ENCODE data around the gene ADGRE3.

Gene ADGRE3

DNA sequence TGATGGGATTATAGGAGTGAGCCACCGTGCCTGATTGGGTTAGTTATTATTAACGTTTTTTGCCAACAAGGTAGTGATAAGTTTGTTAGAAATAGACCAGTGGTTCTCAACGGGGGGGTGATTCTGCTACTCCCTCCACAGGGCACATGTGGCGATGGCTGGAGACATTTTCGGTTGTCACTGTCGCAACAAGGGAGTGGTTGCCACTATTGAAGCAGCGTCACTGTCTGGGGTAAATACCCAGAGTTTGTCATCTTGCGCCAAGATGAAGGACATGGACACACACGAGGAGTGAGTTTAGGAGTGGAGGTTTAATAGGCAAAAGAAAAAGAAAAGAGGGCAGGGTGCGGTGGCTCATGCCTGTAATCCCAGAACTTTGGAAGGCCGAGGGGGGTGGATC lies 18.9 kb downstream of the ADGRE3 start:
- Histone ChIP-seq H3K4me2 (no peak overlapping the region), H3K4me3 (IDR thresholded peaks at IDR 0.05; ENCODE audit: insufficient read depth, low read depth, low read length) (no peak overlapping the region), H3K27ac (no peak overlapping the region), H3K79me2 (ENCODE audit: insufficient read depth, low read depth) (no peaks in the 10 kb centered on the region), H3K4me1 (ENCODE audit: low read depth, poor library complexity, severe bottlenecking) (no peaks in the 10 kb centered on the region), H4K20me1 (ENCODE audit: insufficient read depth) (no peaks in the 10 kb centered on the region), H3K9ac (no peak overlapping the region), H2AFZ (ENCODE audit: low read depth) (no peak overlapping the region), H3K27me3 (ENCODE audit: insufficient read depth, low read depth) (peaks cover 3% of the 10 kb centered on the region; the same call in 1 of the 2 replicates), H3K36me3 (ENCODE audit: insufficient read depth) (no peaks in the 10 kb centered on the region)
- TF ChIP-seq, protein P1, sequence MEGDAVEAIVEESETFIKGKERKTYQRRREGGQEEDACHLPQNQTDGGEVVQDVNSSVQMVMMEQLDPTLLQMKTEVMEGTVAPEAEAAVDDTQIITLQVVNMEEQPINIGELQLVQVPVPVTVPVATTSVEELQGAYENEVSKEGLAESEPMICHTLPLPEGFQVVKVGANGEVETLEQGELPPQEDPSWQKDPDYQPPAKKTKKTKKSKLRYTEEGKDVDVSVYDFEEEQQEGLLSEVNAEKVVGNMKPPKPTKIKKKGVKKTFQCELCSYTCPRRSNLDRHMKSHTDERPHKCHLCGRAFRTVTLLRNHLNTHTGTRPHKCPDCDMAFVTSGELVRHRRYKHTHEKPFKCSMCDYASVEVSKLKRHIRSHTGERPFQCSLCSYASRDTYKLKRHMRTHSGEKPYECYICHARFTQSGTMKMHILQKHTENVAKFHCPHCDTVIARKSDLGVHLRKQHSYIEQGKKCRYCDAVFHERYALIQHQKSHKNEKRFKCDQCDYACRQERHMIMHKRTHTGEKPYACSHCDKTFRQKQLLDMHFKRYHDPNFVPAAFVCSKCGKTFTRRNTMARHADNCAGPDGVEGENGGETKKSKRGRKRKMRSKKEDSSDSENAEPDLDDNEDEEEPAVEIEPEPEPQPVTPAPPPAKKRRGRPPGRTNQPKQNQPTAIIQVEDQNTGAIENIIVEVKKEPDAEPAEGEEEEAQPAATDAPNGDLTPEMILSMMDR (conservative IDR thresholded peaks at IDR 0.05; ENCODE audit: low read depth, low read length) = no peak

DNA sequence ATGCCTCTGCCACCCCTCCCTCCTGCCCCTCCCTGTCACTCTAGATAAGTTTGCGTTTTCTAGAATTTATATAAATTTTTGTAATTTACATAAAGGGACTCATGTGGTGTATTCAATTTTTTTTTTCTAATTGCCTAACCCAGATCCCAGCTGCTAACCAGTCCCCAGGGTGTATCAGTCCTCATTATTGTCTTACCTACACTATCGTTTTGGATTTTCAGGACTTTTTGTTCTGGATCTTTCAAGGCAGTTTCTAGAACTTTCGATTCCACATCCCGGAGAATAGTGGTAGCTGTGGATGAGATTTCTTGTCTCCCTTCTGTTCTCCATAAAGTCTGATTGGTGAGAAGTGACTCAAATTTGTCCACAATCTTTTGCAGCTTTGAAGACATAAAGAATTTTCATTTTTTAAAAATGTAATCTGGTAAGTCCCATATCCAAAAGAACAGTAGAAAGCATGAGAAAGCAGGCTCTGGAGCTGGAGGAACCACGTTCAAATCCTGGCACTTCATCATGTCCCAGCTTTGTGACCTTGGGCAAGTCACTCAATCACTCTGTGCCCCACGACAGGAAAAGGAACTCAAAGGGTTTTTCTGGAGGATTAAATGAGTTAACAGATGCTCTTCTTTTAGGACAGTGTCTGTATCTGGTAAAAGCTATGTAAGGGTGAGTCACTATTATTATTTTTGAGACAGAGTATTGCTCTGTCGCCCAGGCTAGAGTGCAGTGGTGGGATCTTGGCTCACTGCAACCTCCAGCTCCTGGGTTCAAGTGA lies 19.7 kb downstream of the ADGRE3 start:
- Histone ChIP-seq H3K4me1 (ENCODE audit: low read depth, poor library complexity, severe bottlenecking) (no peaks in the 10 kb centered on the region), H3K36me3 (ENCODE audit: insufficient read depth) (no peaks in the 10 kb centered on the region), H3K9ac (no peak overlapping the region), H2AFZ (ENCODE audit: low read depth) (no peak overlapping the region), H3K79me2 (ENCODE audit: insufficient read depth, low read depth) (no peaks in the 10 kb centered on the region), H3K4me3 (IDR thresholded peaks at IDR 0.05; ENCODE audit: insufficient read depth, low read depth, low read length) (no peak overlapping the region), H3K4me2 (no peak overlapping the region), H3K27me3 (ENCODE audit: insufficient read depth, low read depth) (peaks cover 3% of the 10 kb centered on the region; the same call in 1 of the 2 replicates), H3K27ac (no peak overlapping the region), H4K20me1 (ENCODE audit: insufficient read depth) (no peaks in the 10 kb centered on the region)
- TF ChIP-seq, protein P1 (conservative IDR thresholded peaks at IDR 0.05; ENCODE audit: low read depth, low read length) = no peak

DNA sequence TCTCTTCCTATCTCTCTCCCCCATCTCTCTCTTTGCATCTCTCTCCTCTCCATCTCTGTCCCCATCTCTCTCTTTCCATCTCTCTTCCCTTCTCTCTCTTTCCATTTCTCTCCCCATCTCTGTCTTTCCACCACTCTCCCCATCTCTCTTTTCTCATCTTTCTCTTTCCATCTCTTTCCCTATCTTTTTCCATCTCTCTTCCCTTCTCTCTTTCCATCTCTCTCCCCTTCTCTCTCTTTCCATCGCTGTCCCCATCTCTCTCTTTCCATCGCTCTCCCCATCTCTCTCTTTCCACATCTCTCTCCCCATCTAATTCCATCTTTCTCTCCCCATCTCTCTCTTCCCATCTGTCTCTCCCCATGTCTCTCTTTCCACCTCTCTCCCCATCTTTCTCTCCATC lies 24.5 kb downstream of the ADGRE3 start:
- peaks cover 2% of the 10 kb centered on the region; the same call in 1 of the 2 replicates for H3K27me3 ChIP-seq (ENCODE audit: insufficient read depth, low read depth)
- no peaks in the 10 kb centered on the region for H4K20me1 ChIP-seq (ENCODE audit: insufficient read depth)
- no peak overlapping the region for H3K9ac ChIP-seq
- TF ChIP-seq, protein P1 (conservative IDR thresholded peaks at IDR 0.05; ENCODE audit: low read depth, low read length) = no peak
- H3K79me2 ChIP-seq (ENCODE audit: insufficient read depth, low read depth) = no peaks in the 10 kb centered on the region
- no peaks in the 10 kb centered on the region for H3K36me3 ChIP-seq (ENCODE audit: insufficient read depth)
- H3K27ac ChIP-seq = no peak overlapping the region
- H3K4me2 ChIP-seq = no peak overlapping the region
- H2AFZ ChIP-seq (ENCODE audit: low read depth) = no peak overlapping the region
- H3K4me1 ChIP-seq (ENCODE audit: low read depth, poor library complexity, severe bottlenecking) = no peaks in the 10 kb centered on the region
- H3K4me3 ChIP-seq (IDR thresholded peaks at IDR 0.05; ENCODE audit: insufficient read depth, low read depth, low read length) = no peak overlapping the region

DNA sequence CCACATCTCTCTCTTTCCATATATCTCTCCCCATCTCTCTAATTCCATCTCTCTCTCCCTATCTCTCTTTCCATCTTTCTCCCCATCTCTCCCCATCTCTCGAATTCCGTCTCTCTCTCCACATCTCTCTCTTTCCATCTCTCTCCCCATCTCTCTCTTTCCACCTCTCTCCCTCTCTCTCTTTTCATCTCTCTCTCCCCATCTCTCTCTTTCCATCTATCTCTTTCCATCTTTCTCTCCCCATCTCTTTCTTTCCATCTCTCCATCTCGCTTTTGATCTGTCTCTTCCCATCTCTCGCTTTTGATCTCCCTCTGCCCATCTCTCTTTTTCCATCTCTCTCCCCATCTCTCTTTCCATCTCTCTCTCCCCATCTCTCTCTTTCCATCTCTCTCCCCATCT lies 25.6 kb downstream of the ADGRE3 start:
- H3K27me3 ChIP-seq (ENCODE audit: insufficient read depth, low read depth) = peaks cover 3% of the 10 kb centered on the region; the same call in 1 of the 2 replicates

More for the DNA sequence above, 25.6 kb downstream of the ADGRE3 start:
- Histone ChIP-seq H3K36me3 (ENCODE audit: insufficient read depth) (no peaks in the 10 kb centered on the region), H3K9ac (no peak overlapping the region), H4K20me1 (ENCODE audit: insufficient read depth) (no peaks in the 10 kb centered on the region), H3K4me3 (IDR thresholded peaks at IDR 0.05; ENCODE audit: insufficient read depth, low read depth, low read length) (no peak overlapping the region), H3K79me2 (ENCODE audit: insufficient read depth, low read depth) (no peaks in the 10 kb centered on the region), H3K27ac (no peak overlapping the region), H2AFZ (ENCODE audit: low read depth) (no peak overlapping the region), H3K4me1 (ENCODE audit: low read depth, poor library complexity, severe bottlenecking) (no peaks in the 10 kb centered on the region), H3K4me2 (no peak overlapping the region)
- TF ChIP-seq, protein P1 (conservative IDR thresholded peaks at IDR 0.05; ENCODE audit: low read depth, low read length) = no peak
